ENCODE data around the gene CAMTA1.

Gene CAMTA1

GRCh38 chr1:7089497-7089896, 304.2 kb downstream of the CAMTA1 start:
- H3F3A ChIP-seq (ENCODE audit: insufficient read depth) = no peaks in the 10 kb centered on the region
- no peaks in the 10 kb centered on the region for H3K36me3 ChIP-seq (ENCODE audit: low read length)
- no peak for TF ChIP-seq CTCF (IDR thresholded peaks at IDR 0.05; ENCODE audit: insufficient read depth, low read length, poor library complexity, severe bottlenecking)
- no peak for TF ChIP-seq EZH2phosphoT487 (conservative IDR thresholded peaks at IDR 0.05; ENCODE audit: low read length)
- H2AFZ ChIP-seq (ENCODE audit: low read depth, low read length, severe bottlenecking) = no peak overlapping the region
- H3K27me3 ChIP-seq (ENCODE audit: low read length) = no peaks in the 10 kb centered on the region
- no peaks in the 10 kb centered on the region for H4K20me1 ChIP-seq (ENCODE audit: low read depth, low read length)
- H3K79me2 ChIP-seq (ENCODE audit: insufficient read depth, low read length) = no peaks in the 10 kb centered on the region
- no peaks in the 10 kb centered on the region for H3K9me2 ChIP-seq (replicated peaks; ENCODE audit: insufficient read depth, low read length)
- H3K9me3 ChIP-seq (ENCODE audit: insufficient read depth, low read length) = no peaks in the 10 kb centered on the region
- no peak overlapping the region for H3K27ac ChIP-seq (ENCODE audit: low read depth, low read length)
- no peak overlapping the region for H3K9ac ChIP-seq (ENCODE audit: low read length)
- no peak overlapping the region for H3K4me3 ChIP-seq (ENCODE audit: insufficient read depth, low read length, poor library complexity, severe bottlenecking)
- H3K4me2 ChIP-seq (ENCODE audit: low read depth, low read length, poor library complexity, severe bottlenecking) = no peak overlapping the region

GRCh38 chr1:7093297-7093696, 308.0 kb downstream of the CAMTA1 start:
- Histone ChIP-seq H3K36me3 (ENCODE audit: low read length) (no peaks in the 10 kb centered on the region), H2AFZ (ENCODE audit: low read depth, low read length, severe bottlenecking) (no peak overlapping the region), H3K4me2 (ENCODE audit: low read depth, low read length, poor library complexity, severe bottlenecking) (no peak overlapping the region), H3K79me2 (ENCODE audit: insufficient read depth, low read length) (no peaks in the 10 kb centered on the region), H3K27me3 (ENCODE audit: low read length) (no peaks in the 10 kb centered on the region), H3F3A (ENCODE audit: insufficient read depth) (no peaks in the 10 kb centered on the region), H3K9me2 (replicated peaks; ENCODE audit: insufficient read depth, low read length) (no peaks in the 10 kb centered on the region), H3K9ac (ENCODE audit: low read length) (no peak overlapping the region), H3K27ac (ENCODE audit: low read depth, low read length) (no peak overlapping the region), H4K20me1 (ENCODE audit: low read depth, low read length) (no peaks in the 10 kb centered on the region), H3K9me3 (ENCODE audit: insufficient read depth, low read length) (no peaks in the 10 kb centered on the region), H3K4me3 (ENCODE audit: insufficient read depth, low read length, poor library complexity, severe bottlenecking) (no peak overlapping the region)
- TF ChIP-seq EZH2phosphoT487 (conservative IDR thresholded peaks at IDR 0.05; ENCODE audit: low read length) = no peak
- TF ChIP-seq CTCF (IDR thresholded peaks at IDR 0.05; ENCODE audit: insufficient read depth, low read length, poor library complexity, severe bottlenecking) = no peak

GRCh38 chr1:7094086-7094485, 308.8 kb downstream of the CAMTA1 start:
- no peak for TF ChIP-seq CTCF (IDR thresholded peaks at IDR 0.05; ENCODE audit: insufficient read depth, low read length, poor library complexity, severe bottlenecking)
- TF ChIP-seq EZH2phosphoT487 (conservative IDR thresholded peaks at IDR 0.05; ENCODE audit: low read length) = no peak
- Histone ChIP-seq H3K4me2 (ENCODE audit: low read depth, low read length, poor library complexity, severe bottlenecking) (no peak overlapping the region), H3K27me3 (ENCODE audit: low read length) (no peaks in the 10 kb centered on the region)

More at GRCh38 chr1:7094086-7094485, 308.8 kb downstream of the CAMTA1 start:
- Histone ChIP-seq H3K36me3 (ENCODE audit: low read length) (no peaks in the 10 kb centered on the region), H3K27ac (ENCODE audit: low read depth, low read length) (no peak overlapping the region), H3F3A (ENCODE audit: insufficient read depth) (no peaks in the 10 kb centered on the region), H3K79me2 (ENCODE audit: insufficient read depth, low read length) (no peaks in the 10 kb centered on the region), H4K20me1 (ENCODE audit: low read depth, low read length) (no peaks in the 10 kb centered on the region), H3K9me2 (replicated peaks; ENCODE audit: insufficient read depth, low read length) (no peaks in the 10 kb centered on the region), H2AFZ (ENCODE audit: low read depth, low read length, severe bottlenecking) (no peak overlapping the region), H3K4me3 (ENCODE audit: insufficient read depth, low read length, poor library complexity, severe bottlenecking) (no peak overlapping the region), H3K9me3 (ENCODE audit: insufficient read depth, low read length) (no peaks in the 10 kb centered on the region), H3K9ac (ENCODE audit: low read length) (no peak overlapping the region)

All from SU-DHL-6 (cell line).